Epithelial cell of umbilical artery (primary cell): ENCODE measurements around the gene FPGS. TPM values are rescaled to one million over a fixed set of nuclear protein-coding genes. Genes with fewer than 3 reads are reported as not detected.

Experiments
- total RNA-seq: library from RNA; depleted of rRNA; stranded (reverse); fragments of >200 nt; gene quantifications from 2 replicates; pipeline ENCODE4 v1.2.3, GENCODE V29; 2014

FPGS gene, protein sequence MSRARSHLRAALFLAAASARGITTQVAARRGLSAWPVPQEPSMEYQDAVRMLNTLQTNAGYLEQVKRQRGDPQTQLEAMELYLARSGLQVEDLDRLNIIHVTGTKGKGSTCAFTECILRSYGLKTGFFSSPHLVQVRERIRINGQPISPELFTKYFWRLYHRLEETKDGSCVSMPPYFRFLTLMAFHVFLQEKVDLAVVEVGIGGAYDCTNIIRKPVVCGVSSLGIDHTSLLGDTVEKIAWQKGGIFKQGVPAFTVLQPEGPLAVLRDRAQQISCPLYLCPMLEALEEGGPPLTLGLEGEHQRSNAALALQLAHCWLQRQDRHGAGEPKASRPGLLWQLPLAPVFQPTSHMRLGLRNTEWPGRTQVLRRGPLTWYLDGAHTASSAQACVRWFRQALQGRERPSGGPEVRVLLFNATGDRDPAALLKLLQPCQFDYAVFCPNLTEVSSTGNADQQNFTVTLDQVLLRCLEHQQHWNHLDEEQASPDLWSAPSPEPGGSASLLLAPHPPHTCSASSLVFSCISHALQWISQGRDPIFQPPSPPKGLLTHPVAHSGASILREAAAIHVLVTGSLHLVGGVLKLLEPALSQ
- total RNA-seq, result 73.7 and 110 TPM in 2 replicates

DNA sequence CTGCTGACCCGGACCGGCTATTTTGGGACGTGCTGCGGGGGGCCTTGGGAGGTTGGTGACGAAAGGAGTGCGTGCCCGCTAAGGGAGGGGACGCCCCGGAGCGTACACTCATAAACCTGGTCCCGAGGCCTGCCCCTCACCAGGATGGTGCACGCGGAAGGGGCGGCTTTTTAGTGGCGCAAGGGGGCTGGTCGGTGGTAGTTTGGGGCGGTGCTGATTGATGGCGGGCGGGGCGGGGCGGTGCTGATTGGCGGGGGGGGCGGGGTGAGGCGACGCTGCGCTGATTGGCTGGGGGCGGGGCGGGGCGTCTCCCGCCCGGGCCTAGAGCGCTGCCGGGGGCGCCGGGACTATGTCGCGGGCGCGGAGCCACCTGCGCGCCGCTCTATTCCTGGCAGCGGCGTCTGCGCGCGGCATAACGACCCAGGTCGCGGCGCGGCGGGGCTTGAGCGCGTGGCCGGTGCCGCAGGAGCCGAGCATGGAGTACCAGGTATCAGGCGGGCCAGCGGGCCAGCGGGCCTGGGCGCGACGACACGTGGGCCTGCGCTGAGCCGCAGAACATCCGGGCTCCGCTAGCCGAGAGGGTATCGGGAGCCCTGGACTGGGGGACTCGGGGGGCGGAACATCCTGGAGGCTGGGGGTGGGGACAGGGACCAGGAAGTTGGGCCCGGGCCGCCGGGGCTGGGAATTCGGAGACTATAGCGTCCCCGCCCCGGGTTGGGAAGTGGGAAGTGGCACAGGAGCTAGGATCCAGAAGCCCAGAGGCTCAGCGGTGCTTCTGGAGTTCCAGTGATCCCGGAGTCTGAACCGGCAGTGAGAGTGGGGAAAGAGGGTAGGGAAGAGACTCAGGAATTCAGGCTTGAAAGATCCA, at the start of gene FPGS:
Gene FPGS (plus strand): TSS at position 307 of the 868 bp plus-strand sequence. CDS start 43 bp downstream, at position 350.

DNA sequence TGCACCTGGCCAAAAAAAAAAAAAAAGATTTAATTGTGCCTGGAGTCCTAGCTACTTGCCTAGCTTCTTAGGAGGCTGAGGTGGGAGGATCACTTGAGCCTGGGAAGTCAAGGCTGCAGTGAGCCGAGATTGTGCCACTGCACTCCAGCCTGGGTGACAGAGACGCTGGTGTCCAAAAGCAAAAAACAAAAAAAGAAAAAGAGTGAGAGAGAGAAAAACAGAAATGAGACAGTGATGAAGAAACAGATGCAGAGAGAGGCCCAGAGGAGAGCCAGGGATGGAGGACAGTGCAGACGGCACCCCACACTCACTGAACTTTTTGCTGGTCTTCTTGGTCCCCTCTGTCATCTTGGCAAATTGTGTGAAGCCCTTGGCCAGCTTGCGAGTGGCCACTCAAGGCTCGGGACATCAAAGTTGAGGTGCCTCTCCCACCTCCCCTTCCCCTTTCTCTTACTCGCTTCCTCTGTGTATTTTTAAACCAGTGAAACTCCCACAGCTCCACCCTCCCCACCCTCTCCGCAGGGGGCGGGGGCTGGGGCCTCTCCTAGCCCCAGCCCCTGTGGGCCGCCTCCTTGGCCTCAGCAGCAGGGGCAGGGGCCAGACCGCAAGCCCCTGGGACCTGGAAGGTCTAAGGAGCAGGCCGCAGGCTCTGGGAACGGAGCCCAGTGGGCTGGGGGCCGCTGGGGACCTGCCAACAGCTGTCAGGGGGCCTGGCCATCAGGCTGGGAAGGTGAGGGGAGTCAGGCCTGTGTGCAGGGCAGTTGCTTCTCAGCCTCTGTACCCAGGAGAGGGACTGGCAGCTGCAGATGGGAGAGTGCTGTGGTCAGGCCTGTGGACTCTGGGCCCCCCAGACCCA, 24.2 kb upstream of the FPGS start, which contains the start of gene SH2D3C:
Gene SH2D3C (minus strand): TSS at position 387 of the 856 bp plus-strand sequence. CDS start 39 bp downstream, at position 348.

DNA sequence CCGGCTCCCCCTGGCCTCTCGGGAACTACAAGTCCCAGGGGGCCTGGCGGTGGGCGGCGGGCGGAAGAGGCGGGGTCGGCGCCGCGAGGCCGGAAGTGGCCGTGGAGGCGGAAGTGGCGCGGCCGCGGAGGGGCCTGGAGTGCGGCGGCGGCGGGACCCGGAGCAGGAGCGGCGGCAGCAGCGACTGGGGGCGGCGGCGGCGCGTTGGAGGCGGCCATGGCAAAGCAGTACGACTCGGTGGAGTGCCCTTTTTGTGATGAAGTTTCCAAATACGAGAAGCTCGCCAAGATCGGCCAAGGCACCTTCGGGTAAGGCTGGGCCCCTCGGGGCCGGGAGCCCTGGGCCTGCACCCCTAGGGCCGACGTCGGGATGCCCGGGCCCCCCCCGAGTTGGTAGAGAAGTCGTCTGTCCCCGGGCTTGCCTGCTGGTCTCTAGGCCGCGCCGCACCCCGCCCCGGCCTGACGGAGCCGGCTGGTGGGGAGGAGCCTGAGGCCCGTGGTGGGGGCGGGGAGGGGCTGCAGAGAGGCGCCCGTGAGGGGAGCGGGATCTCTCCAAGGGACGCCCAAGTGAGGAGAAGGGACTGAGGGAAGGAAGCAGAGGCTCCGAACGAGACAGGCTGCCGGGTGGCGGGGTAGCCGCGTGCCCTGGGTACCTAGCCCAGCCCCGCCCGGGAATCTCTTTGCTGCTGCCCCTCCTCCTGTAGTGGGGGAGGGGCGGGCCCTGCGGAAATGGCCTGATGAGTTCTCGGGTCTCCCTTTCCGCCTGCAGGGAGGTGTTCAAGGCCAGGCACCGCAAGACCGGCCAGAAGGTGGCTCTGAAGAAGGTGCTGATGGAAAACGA, 16.5 kb upstream of the FPGS start, which contains the start of gene CDK9:
Gene CDK9 (plus strand): TSS at position 102 of the 840 bp plus-strand sequence. CDS start 115 bp downstream, at position 217.

DNA sequence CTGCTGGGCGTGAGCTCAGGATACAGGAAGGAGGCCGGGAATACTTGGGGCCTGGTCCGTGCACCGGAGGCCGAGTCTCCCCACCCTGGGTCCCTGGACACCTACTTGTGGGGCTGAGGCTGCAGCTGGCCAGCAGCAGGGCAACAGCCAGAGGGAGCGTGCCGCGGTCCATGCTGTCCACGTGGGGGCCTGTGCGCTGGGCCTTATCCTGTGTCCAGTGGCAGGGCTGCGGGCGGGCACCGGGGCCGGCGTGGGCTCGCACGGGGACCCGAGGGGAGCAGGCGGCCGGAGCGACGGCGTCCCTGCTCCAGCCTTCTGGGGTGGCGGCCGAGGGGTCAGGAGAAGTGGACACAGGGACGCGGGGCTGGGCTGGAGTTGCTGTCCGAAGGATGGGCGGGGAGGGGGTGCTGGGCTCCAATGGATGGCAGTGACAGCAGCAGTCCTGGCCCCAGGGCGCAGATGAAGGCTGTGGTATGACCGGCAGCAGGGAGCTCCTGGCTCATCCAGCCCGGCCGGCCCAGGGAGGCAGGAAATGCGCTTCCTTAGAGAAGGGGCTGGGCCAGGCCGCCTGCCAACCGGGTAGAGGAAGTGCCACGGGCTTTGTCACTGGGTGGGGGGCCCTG, 51.6 kb downstream of the FPGS start, which contains the start of gene ENG:
Gene ENG (minus strand): TSS at position 475 of the 623 bp plus-strand sequence. CDS start 303 bp downstream, at position 172.

Other genes starting within 250 kb of the FPGS start
- 14.9 and 76.7 TPM in 2 replicates for gene STXBP1, start 190.6 kb upstream of the FPGS start, total RNA-seq
- gene CFAP157, start 95.9 kb upstream of the FPGS start, total RNA-seq, result not detected in 2 replicates
- 30.7 and 35.4 TPM in 2 replicates for gene PTRH1, start 87.2 kb upstream of the FPGS start, total RNA-seq
- gene TTC16, start 86.8 kb upstream of the FPGS start, total RNA-seq, result not detected in 2 replicates
- gene TOR2A, start 67.6 kb upstream of the FPGS start, total RNA-seq, result 7.3 and 8.8 TPM in 2 replicates
- gene SH2D3C, start 24.2 kb upstream of the FPGS start, total RNA-seq, result 40.4 and 57.2 TPM in 2 replicates
- 124 and 162 TPM in 2 replicates for gene CDK9, start 16.8 kb upstream of the FPGS start, total RNA-seq
- 12.6 and 38.3 TPM in 2 replicates for gene ENG, start 51.8 kb downstream of the FPGS start, total RNA-seq
- gene AK1, start 74.8 kb downstream of the FPGS start, total RNA-seq, result 30.1 and 43.5 TPM in 2 replicates
- gene ST6GALNAC6, start 96.7 kb downstream of the FPGS start, total RNA-seq, result 23.4 and 32.2 TPM in 2 replicates
- gene ST6GALNAC4, start 114.2 kb downstream of the FPGS start, total RNA-seq, result 38.3 and 53.8 TPM in 2 replicates
- 0.65 and 0.91 TPM in 2 replicates for gene PIP5KL1, start 127.9 kb downstream of the FPGS start, total RNA-seq
- 5.9 and 8.8 TPM in 2 replicates for gene DPM2, start 135.0 kb downstream of the FPGS start, total RNA-seq
- gene EEIG1, start 178.1 kb downstream of the FPGS start, total RNA-seq, result 0.97 and 1.4 TPM in 2 replicates